LNCaP clone FGC (cell line): ENCODE data around the gene IL23R.

ENCODE experiments used
- DNase-seq: peaks from one replicate; pipeline ENCODE4 v3.0.0-alpha.2; 2011; ENCODE audit warnings: low read depth
- H3K4me3 ChIP-seq: 2 replicates; pipeline ENCODE4 v1.5.1; 2011; ENCODE audit warnings: mild to moderate bottlenecking, low read depth, low read length, control low read depth
- CTCF ChIP-seq: IDR thresholded peaks from 2 replicates; pipeline ENCODE4 v1.5.1; 2012; ENCODE audit warnings: mild to moderate bottlenecking; ENCODE audit not compliant: control insufficient read depth, insufficient read depth; ENCODE audit errors: extremely low read depth

The IL23R gene

DNA sequence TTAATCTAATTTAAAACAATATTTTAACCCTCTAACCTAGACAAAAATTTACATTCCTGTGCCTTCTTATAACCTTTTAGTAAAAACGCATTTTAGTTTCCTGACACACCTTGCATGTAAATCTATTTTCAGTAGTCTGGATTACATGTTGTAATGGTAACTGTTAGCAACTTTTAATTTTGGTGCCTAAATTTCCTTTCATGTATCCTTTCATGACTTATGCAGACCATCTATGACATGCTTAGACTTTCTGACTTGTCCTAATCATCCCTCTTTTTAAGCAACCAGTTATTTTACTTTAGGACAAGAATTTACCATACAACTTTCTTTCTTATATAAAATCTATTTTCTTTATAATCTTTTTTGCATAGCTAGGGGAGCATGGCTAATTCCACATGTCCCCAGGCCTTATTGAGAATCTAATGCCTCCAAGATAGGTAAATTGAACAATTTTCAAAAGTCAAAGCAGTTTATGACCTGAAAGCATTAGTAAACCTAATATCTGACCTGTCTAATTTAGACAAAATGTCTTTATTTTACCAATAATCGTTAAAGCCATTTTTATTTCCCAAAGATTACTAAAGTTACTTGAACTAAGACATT, 83.9 kb downstream of the IL23R start:
- no peak for TF ChIP-seq CTCF
- no peak for DNase-seq
- no peak overlapping the region for H3K4me3 ChIP-seq

DNA sequence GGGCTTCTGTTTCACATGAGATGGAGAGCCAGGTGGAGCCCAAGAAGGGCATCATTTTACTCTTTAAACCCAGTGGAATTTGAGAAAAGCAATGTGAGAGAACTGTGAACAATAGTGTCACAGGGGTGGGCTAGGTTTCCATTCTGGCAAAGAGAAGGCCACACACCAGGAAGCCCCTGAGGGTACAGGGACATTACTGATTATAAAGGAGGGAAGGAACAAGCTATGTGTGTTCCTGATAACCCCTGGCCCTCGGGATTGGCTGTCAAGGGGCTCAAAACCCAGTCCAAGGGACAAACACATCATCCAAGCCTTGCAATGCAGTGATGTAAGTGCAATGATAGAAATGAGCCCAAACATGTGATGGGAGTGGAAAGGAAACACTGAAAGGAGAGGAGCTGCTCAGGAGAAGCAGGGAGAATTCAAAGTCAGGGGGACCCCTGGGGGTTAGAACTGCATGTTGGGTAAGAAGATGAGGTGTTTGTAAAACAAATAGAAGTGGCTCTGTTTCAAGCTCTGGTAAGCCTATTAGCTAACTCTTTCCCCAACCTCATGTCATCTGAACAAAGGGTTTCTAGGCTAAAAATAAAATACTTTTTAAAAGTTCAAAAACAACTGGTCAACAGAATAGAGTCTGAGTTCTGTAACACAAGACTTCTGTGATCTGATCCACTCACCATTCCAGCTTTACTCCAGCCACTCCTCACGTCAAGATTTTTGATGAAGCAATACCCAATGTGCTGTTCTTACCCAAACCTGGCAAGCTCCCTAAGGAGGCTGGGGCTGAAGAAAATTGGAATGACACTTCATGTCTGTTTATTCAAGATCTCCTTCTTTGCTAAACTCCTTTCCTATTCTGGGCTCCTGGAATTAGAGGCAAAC, 90.3 kb downstream of the IL23R start:
- no peak for DNase-seq
- no peak for TF ChIP-seq CTCF
- no peak overlapping the region for H3K4me3 ChIP-seq

DNA sequence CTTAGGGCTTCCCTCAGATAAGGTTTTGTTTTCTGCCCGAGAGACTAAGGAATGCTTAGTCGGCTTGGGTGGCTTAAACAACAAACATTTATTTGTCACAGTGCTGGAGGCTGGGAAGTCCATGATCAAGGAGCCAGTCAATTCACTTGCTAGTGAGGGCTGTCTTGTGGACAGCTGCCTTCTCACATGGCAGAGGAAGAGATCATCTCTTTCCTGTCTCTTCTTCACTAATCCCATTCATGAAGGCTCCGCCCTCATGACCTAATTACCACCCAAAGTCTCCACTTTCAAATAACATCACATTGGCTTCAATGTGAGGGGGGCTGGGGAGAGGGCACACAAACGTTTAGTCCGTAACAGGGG, 90.9 kb downstream of the IL23R start:
- H3K4me3 ChIP-seq, result no peak overlapping the region
- DNase-seq, result no peak
- TF ChIP-seq CTCF, result no peak

DNA sequence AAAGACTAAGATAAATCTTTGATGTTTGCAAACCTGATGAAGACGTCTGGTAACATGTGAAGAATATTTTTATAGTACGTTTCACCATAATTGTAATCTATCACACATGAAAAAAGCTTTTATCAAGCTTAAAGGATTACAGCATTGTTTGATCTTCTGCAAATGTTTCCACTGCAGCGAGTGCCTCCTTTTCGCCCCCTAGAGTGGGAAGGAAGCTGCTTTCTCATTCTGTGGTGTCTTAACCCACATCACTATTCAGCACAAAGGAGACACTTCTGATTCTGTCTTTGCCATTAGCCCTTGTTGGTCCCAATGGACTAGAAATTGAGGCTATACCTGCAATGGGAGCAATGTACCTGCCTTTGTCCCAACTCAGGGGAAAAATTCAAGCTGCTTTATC, 95.4 kb downstream of the IL23R start:
- no peak for DNase-seq
- peak; percentile 29 for TF ChIP-seq CTCF
- no peak overlapping the region for H3K4me3 ChIP-seq

GRCh38 chr1:67262735-67263134, 96.5 kb downstream of the IL23R start:
- DNase-seq, result no peak
- no peak for TF ChIP-seq CTCF

DNA sequence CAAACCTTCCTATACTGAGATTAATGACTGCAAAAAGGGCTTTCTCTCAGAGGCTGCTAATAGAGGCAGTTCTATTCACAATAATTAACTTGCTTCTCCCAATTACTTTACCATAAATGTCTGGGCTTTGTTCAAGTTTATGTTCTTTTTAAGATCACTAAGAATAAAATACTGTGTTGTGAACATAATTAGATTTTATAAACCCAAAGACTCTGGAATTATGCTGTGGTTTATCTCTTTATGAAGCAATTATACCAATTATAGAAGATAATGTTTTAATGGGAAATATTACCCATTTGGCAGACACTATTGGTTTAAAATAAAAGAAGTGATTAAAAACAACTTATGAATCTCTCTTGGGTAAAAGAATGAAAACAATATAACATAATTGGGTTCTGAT, 97.9 kb downstream of the IL23R start:
- no peak for TF ChIP-seq CTCF
- DNase-seq, result no peak
- H3K4me3 ChIP-seq, result no peak overlapping the region

More at GRCh38 chr1:67262735-67263134, 96.5 kb downstream of the IL23R start:
- H3K4me3 ChIP-seq, result no peak overlapping the region
